ENCODE data around the gene PLSCR3.

PLSCR3 gene

DNA sequence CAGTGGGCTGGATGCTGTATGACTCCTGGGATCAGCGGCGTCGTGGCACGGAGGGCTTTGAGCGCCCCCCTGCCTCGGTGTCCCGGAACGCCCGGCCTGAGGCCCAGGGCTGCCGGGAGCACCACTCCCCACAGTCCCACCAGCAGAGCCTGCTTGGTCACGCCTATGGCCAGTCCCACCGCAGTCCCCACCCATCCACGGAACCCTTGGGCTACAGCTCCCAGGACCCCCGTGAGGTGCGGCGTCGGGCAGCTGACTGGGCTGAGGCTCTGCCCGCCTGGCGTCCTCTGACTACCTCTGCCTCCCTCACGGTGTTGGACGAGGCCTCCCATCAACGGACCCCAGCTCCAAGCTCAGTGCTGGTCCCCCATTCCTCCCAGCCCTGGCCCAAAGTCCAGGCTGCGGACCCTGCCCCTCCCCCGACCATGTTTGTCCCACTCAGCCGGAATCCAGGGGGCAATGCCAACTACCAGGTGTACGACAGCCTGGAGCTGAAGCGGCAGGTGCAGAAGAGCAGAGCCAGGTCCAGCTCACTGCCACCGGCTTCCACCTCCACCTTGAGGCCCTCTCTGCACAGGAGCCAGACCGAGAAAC is 32.7 kb upstream of the PLSCR3 start:
- TF ChIP-seq, protein P1, sequence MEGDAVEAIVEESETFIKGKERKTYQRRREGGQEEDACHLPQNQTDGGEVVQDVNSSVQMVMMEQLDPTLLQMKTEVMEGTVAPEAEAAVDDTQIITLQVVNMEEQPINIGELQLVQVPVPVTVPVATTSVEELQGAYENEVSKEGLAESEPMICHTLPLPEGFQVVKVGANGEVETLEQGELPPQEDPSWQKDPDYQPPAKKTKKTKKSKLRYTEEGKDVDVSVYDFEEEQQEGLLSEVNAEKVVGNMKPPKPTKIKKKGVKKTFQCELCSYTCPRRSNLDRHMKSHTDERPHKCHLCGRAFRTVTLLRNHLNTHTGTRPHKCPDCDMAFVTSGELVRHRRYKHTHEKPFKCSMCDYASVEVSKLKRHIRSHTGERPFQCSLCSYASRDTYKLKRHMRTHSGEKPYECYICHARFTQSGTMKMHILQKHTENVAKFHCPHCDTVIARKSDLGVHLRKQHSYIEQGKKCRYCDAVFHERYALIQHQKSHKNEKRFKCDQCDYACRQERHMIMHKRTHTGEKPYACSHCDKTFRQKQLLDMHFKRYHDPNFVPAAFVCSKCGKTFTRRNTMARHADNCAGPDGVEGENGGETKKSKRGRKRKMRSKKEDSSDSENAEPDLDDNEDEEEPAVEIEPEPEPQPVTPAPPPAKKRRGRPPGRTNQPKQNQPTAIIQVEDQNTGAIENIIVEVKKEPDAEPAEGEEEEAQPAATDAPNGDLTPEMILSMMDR (IDR thresholded peaks at IDR 0.05; ENCODE audit: low read length, missing control alignments): no peak

DNA sequence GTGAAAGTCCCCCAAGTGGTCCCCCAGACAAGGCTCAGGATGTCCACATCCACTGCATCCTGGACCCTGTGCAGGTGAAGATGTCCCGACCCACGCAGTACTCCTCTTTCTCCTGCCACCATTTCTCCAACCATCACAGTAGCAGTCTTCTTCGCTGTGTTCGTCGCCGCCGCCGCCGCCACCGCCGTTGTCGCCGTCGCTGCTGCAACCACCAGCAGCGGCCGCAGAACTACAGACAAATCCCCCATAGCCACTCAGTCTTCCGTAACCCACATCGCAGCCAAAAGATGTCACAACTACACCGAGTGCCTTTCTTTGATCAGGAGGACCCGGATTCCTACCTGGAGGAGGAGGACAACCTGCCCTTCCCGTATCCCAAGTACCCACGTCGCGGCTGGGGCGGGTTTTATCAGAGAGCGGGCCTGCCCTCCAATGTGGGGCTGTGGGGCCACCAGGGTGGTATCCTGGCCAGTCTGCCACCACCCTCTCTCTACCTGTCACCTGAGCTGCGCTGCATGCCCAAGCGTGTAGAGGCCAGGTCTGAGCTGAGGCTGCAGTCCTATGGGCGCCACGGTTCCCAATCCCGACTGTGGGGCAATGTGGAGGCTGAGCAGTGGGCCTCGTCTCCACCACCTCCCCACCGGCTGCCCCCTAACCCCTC is 32.0 kb upstream of the PLSCR3 start:
- H3K4me3 ChIP-seq (replicated peaks; ENCODE audit: low read depth, low read length): no peak overlapping the region
- TF ChIP-seq, protein P1 (IDR thresholded peaks at IDR 0.05; ENCODE audit: low read length, missing control alignments): no peak
- DNase-seq (ENCODE audit: low read depth): no peak

More for the DNA sequence above, 32.7 kb upstream of the PLSCR3 start:
- H3K4me3 ChIP-seq (replicated peaks; ENCODE audit: low read depth, low read length): no peak overlapping the region
- no peak for DNase-seq (ENCODE audit: low read depth)

DNA sequence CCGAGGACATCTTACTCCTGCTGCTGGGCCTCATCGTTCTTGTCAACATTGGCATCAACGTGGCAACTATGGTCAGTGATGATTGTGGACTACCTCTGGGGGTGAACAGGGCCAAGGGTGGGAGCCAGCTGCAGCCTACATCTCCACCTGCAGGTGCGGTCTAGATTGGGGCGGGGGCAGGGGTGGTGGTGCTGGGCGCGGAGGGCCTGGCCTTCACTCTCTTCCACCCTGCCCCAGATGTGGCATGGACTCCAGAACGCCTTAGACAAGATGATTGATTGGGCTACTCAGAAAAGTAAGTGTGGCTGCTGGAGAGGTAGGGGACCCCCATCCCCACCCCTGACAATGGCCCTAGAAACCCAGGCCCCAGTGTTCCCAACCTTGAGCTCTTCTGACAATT is 31.4 kb upstream of the PLSCR3 start:
- DNase-seq (ENCODE audit: low read depth): no peak
- TF ChIP-seq, protein P1 (IDR thresholded peaks at IDR 0.05; ENCODE audit: low read length, missing control alignments): no peak
- no peak overlapping the region for H3K4me3 ChIP-seq (replicated peaks; ENCODE audit: low read depth, low read length)

DNA sequence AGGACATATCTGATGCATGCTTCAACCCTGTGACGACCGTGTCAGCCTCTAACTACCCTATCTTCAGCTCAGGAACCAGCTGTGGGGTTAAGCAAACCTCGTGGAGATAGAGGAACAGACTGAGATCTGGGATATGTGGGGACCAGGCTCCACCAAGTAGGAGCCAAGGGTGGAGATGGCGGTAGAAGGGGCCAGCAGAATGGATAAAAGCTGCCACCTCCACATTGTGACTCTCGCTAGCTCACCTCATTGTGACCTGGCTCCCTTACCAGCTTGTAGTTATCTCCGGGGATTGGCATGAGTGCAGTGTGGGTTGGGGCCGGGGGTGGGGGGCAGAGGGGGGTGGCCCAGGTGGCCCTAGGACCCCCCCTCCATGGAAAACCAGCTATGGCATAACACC is 31.0 kb upstream of the PLSCR3 start, which contains the start of gene SPEM2:
Gene SPEM2 (plus strand): TSS at position 301 of the 400 bp plus-strand sequence. CDS start 73 bp downstream, at position 374.
- no peak within 1 kb of the TSS for H3K4me3 ChIP-seq (replicated peaks; ENCODE audit: low read depth, low read length)
- no peak for DNase-seq (ENCODE audit: low read depth)
- TF ChIP-seq, protein P1 (IDR thresholded peaks at IDR 0.05; ENCODE audit: low read length, missing control alignments): no peak

DNA sequence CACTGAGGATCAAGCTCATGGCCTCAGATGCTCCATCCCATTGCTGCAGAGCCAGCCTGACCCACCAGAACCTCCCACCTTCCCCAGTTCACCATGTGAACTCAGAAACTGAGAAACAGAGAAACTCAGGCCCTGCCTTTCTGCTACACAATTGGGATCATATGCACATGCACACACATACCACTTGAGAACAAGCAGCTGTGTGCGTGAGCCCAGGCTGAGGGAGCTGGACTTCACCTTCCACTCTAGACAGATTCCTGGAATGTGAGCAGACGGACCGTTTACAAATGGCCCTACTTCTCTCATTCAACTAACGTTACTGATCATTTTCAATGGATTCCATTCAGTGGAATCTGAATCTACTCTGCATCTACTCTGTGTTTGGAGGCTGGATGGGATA is 29.4 kb upstream of the PLSCR3 start:
- H3K4me3 ChIP-seq (replicated peaks; ENCODE audit: low read depth, low read length): no peak overlapping the region
- TF ChIP-seq, protein P1 (IDR thresholded peaks at IDR 0.05; ENCODE audit: low read length, missing control alignments): no peak
- no peak for DNase-seq (ENCODE audit: low read depth)

DNA sequence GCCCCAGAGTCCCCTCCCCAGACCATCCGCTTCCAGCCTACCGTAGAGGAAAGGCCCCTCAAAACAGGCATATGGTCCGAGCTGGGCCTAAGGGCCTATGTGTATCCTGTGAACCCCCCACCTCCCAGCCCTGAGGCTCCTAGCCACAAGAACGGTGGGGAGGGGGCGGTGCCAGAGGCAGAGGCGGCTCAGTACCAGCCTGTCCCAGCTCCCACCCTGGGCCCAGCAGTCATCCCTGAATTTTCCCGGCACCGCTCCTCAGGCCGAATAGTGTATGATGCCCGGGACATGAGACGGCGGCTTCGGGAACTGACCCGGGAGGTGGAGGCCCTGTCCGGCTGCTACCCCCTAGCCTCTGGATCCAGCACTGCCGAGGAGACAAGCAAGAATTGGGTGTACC is 26.9 kb upstream of the PLSCR3 start:
- no peak for DNase-seq (ENCODE audit: low read depth)
- TF ChIP-seq, protein P1 (IDR thresholded peaks at IDR 0.05; ENCODE audit: low read length, missing control alignments): no peak
- no peak overlapping the region for H3K4me3 ChIP-seq (replicated peaks; ENCODE audit: low read depth, low read length)
